ENCODE measurements around the gene KIRREL3.

Gene KIRREL3

DNA sequence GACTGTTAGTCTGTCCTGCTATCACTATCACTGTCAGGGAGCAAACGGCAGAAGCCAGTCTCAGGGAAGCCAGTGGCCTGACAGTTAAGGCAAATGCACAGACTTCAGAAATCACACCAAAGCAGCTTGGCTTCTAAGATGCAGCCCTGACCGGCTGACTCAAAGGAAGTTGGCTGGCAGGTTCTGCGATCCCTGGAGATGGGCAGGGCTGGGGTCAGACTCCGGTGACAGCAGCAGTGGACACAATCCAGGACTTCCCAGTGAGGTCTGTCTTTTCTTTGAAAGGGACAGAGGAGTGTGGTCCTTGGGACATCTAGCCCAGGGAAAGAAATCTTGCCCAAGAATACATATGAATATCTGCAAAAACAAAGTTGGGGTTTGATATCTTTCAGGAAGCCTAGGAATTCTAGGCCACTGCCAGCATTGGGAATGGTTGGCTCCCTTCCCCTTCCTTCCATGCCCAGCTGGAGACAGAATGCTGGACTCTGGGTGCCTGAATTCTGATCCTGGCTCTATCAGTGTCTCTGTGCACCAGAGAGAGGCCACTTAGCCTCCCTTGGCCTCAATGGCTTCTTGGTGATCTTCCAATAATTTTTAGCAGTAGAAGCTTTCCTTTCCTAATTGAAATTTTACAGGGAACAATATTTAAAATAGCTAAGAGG, 108.9 kb downstream of the KIRREL3 start:
- Histone ChIP-seq H4K20me1 (ENCODE audit: low read depth, low read length) (no peaks in the 10 kb centered on the region), H3K79me2 (ENCODE audit: insufficient read depth, low read length) (no peaks in the 10 kb centered on the region), H3K27ac (ENCODE audit: low read depth, low read length) (no peak overlapping the region), H3K36me3 (ENCODE audit: low read length) (no peaks in the 10 kb centered on the region), H3F3A (ENCODE audit: insufficient read depth) (no peaks in the 10 kb centered on the region), H3K9me2 (replicated peaks; ENCODE audit: insufficient read depth, low read length) (no peaks in the 10 kb centered on the region), H3K9ac (ENCODE audit: low read length) (no peak overlapping the region), H2AFZ (ENCODE audit: low read depth, low read length, severe bottlenecking) (no peak overlapping the region), H3K4me3 (ENCODE audit: insufficient read depth, low read length, poor library complexity, severe bottlenecking) (no peak overlapping the region), H3K4me2 (ENCODE audit: low read depth, low read length, poor library complexity, severe bottlenecking) (no peak overlapping the region), H3K9me3 (ENCODE audit: insufficient read depth, low read length) (no peaks in the 10 kb centered on the region), H3K27me3 (ENCODE audit: low read length) (no peaks in the 10 kb centered on the region)
- no peak for TF ChIP-seq EZH2phosphoT487 (conservative IDR thresholded peaks at IDR 0.05; ENCODE audit: low read length)
- TF ChIP-seq, protein P1, sequence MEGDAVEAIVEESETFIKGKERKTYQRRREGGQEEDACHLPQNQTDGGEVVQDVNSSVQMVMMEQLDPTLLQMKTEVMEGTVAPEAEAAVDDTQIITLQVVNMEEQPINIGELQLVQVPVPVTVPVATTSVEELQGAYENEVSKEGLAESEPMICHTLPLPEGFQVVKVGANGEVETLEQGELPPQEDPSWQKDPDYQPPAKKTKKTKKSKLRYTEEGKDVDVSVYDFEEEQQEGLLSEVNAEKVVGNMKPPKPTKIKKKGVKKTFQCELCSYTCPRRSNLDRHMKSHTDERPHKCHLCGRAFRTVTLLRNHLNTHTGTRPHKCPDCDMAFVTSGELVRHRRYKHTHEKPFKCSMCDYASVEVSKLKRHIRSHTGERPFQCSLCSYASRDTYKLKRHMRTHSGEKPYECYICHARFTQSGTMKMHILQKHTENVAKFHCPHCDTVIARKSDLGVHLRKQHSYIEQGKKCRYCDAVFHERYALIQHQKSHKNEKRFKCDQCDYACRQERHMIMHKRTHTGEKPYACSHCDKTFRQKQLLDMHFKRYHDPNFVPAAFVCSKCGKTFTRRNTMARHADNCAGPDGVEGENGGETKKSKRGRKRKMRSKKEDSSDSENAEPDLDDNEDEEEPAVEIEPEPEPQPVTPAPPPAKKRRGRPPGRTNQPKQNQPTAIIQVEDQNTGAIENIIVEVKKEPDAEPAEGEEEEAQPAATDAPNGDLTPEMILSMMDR (IDR thresholded peaks at IDR 0.05; ENCODE audit: insufficient read depth, low read length, poor library complexity, severe bottlenecking) = no peak

GRCh38 chr11:126890561-126890960, 110.0 kb downstream of the KIRREL3 start:
- Histone ChIP-seq H2AFZ (ENCODE audit: low read depth, low read length, severe bottlenecking) (no peak overlapping the region), H3K9me2 (replicated peaks; ENCODE audit: insufficient read depth, low read length) (no peaks in the 10 kb centered on the region), H3K27me3 (ENCODE audit: low read length) (no peaks in the 10 kb centered on the region), H3K27ac (ENCODE audit: low read depth, low read length) (no peak overlapping the region), H3K9ac (ENCODE audit: low read length) (no peak overlapping the region), H3K4me2 (ENCODE audit: low read depth, low read length, poor library complexity, severe bottlenecking) (no peak overlapping the region), H4K20me1 (ENCODE audit: low read depth, low read length) (no peaks in the 10 kb centered on the region), H3K9me3 (ENCODE audit: insufficient read depth, low read length) (no peaks in the 10 kb centered on the region), H3F3A (ENCODE audit: insufficient read depth) (no peaks in the 10 kb centered on the region), H3K36me3 (ENCODE audit: low read length) (no peaks in the 10 kb centered on the region), H3K79me2 (ENCODE audit: insufficient read depth, low read length) (no peaks in the 10 kb centered on the region), H3K4me3 (ENCODE audit: insufficient read depth, low read length, poor library complexity, severe bottlenecking) (no peak overlapping the region)
- TF ChIP-seq EZH2phosphoT487 (conservative IDR thresholded peaks at IDR 0.05; ENCODE audit: low read length) = no peak
- TF ChIP-seq, protein P1 (IDR thresholded peaks at IDR 0.05; ENCODE audit: insufficient read depth, low read length, poor library complexity, severe bottlenecking) = no peak

- no peaks in the 10 kb centered on the region for H3F3A ChIP-seq (ENCODE audit: insufficient read depth)
- H3K4me2 ChIP-seq (ENCODE audit: low read depth, low read length, poor library complexity, severe bottlenecking) = no peak overlapping the region
- no peaks in the 10 kb centered on the region for H3K9me3 ChIP-seq (ENCODE audit: insufficient read depth, low read length)
- no peak overlapping the region for H2AFZ ChIP-seq (ENCODE audit: low read depth, low read length, severe bottlenecking)
- H3K36me3 ChIP-seq (ENCODE audit: low read length) = no peaks in the 10 kb centered on the region
- H4K20me1 ChIP-seq (ENCODE audit: low read depth, low read length) = no peaks in the 10 kb centered on the region
- no peak overlapping the region for H3K4me3 ChIP-seq (ENCODE audit: insufficient read depth, low read length, poor library complexity, severe bottlenecking)
- TF ChIP-seq, protein P1 (IDR thresholded peaks at IDR 0.05; ENCODE audit: insufficient read depth, low read length, poor library complexity, severe bottlenecking) = no peak
- H3K9ac ChIP-seq (ENCODE audit: low read length) = no peak overlapping the region
- no peaks in the 10 kb centered on the region for H3K9me2 ChIP-seq (replicated peaks; ENCODE audit: insufficient read depth, low read length)
- H3K27me3 ChIP-seq (ENCODE audit: low read length) = no peaks in the 10 kb centered on the region
- H3K27ac ChIP-seq (ENCODE audit: low read depth, low read length) = no peak overlapping the region
- H3K79me2 ChIP-seq (ENCODE audit: insufficient read depth, low read length) = no peaks in the 10 kb centered on the region
Observed at GRCh38 chr11:126888115-126888712, 112.4 kb downstream of the KIRREL3 start.

Measured in SU-DHL-6 (cell line).